KMS-11 (cell line): ENCODE results near the gene ARMC2.

Source experiments
- H2AFZ ChIP-seq: fragments of 200-600 bp; sonication (generic); 2 replicates; pipeline ENCODE4 v1.6.1; 2016; ENCODE audit warnings: antibody characterized with exemption, mixed run types, low read depth
- H3K27ac ChIP-seq: fragments of 200-600 bp; sonication (generic); 2 replicates; pipeline ENCODE4 v1.6.1; 2016; ENCODE audit warnings: mild to moderate bottlenecking, mixed run types
- H3K27me3 ChIP-seq: fragments of 200-600 bp; sonication (generic); 2 replicates; pipeline ENCODE4 v1.6.1; 2017; ENCODE audit warnings: mild to moderate bottlenecking, low read depth, mixed run types, moderate library complexity; ENCODE audit not compliant: insufficient read depth
- H3K36me3 ChIP-seq: fragments of 200-600 bp; sonication (generic); 2 replicates; pipeline ENCODE4 v1.6.1; 2017; ENCODE audit warnings: mild to moderate bottlenecking, mixed run types; ENCODE audit not compliant: insufficient read depth
- H3K4me1 ChIP-seq: fragments of 200-600 bp; sonication (generic); 2 replicates; pipeline ENCODE4 v1.6.1; 2016; ENCODE audit warnings: mild to moderate bottlenecking, low read depth, mixed run types; ENCODE audit not compliant: poor library complexity, severe bottlenecking
- H3K4me2 ChIP-seq: fragments of 200-600 bp; sonication (generic); 2 replicates; pipeline ENCODE4 v1.7.0; 2016; ENCODE audit warnings: mild to moderate bottlenecking, mixed run types
- H3K4me3 ChIP-seq: fragments of 200-600 bp; sonication (generic); IDR thresholded peaks from 2 replicates; pipeline ENCODE4 v1.6.1; 2017; ENCODE audit warnings: low read depth, low read length, mixed read lengths; ENCODE audit not compliant: insufficient read depth
- H3K79me2 ChIP-seq: fragments of 200-600 bp; sonication (generic); 2 replicates; pipeline ENCODE4 v1.6.1; 2016; ENCODE audit warnings: low read depth, mixed run types; ENCODE audit not compliant: insufficient read depth
- H3K9ac ChIP-seq: fragments of 200-600 bp; sonication (generic); 2 replicates; pipeline ENCODE4 v1.6.1; 2016; ENCODE audit warnings: mild to moderate bottlenecking, mixed run types
- H4K20me1 ChIP-seq: fragments of 200-600 bp; sonication (generic); 2 replicates; pipeline ENCODE4 v1.6.1; 2016; ENCODE audit warnings: mild to moderate bottlenecking, mixed run types; ENCODE audit not compliant: insufficient read depth
- TF ChIP-seq, protein P1 (sequence below): fragments of 200-600 bp; sonication (generic); conservative IDR thresholded peaks from 2 replicates; pipeline ENCODE4 v1.6.1; 2017; ENCODE audit warnings: low read depth, mild to moderate bottlenecking, antibody characterized with exemption, low read length, moderate library complexity, mixed read lengths

Gene ARMC2

DNA sequence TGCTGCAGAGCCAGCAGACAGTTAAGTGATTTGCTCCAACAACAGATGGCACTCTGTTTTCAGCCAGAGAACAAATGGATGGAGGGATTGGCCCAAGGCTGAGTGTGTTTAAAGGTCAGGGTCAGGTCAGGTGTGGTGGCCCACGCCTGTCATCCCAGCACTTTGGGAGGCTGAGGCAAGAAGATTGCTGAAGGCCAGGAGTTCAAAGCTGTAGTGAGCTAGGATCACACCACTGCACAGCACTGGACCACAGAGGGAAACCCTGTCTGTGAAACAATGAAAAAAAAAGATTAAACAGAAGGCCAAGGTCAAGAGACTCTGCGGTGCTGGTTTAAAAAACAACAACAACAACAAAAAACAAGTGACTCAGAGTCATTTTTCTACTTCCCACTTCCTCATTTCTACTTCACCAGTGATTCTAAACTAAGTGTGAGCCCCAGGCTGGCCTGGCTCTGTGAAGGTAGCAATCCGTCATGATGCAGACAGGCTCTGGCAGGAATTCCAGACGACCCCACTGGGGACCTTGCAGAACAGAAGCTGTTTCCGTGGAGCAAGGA is 42.5 kb upstream of the ARMC2 start:
- Histone ChIP-seq H3K4me2 (no peak overlapping the region), H2AFZ (no peak overlapping the region), H3K4me1 (no peaks in the 10 kb centered on the region), H4K20me1 (no peaks in the 10 kb centered on the region), H3K9ac (no peak overlapping the region), H3K79me2 (no peaks in the 10 kb centered on the region), H3K4me3 (no peak overlapping the region), H3K27me3 (no peaks in the 10 kb centered on the region), H3K36me3 (no peaks in the 10 kb centered on the region), H3K27ac (no peak overlapping the region)
- TF ChIP-seq, protein P1, sequence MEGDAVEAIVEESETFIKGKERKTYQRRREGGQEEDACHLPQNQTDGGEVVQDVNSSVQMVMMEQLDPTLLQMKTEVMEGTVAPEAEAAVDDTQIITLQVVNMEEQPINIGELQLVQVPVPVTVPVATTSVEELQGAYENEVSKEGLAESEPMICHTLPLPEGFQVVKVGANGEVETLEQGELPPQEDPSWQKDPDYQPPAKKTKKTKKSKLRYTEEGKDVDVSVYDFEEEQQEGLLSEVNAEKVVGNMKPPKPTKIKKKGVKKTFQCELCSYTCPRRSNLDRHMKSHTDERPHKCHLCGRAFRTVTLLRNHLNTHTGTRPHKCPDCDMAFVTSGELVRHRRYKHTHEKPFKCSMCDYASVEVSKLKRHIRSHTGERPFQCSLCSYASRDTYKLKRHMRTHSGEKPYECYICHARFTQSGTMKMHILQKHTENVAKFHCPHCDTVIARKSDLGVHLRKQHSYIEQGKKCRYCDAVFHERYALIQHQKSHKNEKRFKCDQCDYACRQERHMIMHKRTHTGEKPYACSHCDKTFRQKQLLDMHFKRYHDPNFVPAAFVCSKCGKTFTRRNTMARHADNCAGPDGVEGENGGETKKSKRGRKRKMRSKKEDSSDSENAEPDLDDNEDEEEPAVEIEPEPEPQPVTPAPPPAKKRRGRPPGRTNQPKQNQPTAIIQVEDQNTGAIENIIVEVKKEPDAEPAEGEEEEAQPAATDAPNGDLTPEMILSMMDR: no peak

DNA sequence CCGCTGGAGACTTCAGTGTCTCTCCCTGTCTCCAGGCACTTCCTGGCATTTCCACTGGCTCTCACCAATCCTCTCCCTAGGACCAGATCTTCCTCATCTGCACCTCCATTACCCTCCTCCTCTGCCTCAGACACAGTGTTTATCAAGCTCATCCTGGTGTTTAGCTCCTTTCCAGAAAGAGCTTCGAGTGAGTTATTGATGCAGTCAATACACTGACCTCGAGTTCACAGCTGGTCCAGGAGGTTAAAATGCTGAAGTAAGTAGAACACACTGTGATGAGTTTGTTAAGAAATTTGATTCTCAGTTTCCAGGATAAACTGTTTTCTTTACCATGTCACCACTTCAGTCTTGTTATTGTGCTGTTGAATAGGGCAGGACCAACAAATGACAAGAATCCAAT is 42.1 kb upstream of the ARMC2 start:
- H3K36me3 ChIP-seq: no peaks in the 10 kb centered on the region
- no peak overlapping the region for H3K4me3 ChIP-seq
- no peaks in the 10 kb centered on the region for H4K20me1 ChIP-seq
- H2AFZ ChIP-seq: no peak overlapping the region
- TF ChIP-seq, protein P1: no peak
- H3K27ac ChIP-seq: no peak overlapping the region
- H3K27me3 ChIP-seq: no peaks in the 10 kb centered on the region
- no peak overlapping the region for H3K4me2 ChIP-seq
- no peaks in the 10 kb centered on the region for H3K79me2 ChIP-seq
- H3K9ac ChIP-seq: no peak overlapping the region
- no peaks in the 10 kb centered on the region for H3K4me1 ChIP-seq

DNA sequence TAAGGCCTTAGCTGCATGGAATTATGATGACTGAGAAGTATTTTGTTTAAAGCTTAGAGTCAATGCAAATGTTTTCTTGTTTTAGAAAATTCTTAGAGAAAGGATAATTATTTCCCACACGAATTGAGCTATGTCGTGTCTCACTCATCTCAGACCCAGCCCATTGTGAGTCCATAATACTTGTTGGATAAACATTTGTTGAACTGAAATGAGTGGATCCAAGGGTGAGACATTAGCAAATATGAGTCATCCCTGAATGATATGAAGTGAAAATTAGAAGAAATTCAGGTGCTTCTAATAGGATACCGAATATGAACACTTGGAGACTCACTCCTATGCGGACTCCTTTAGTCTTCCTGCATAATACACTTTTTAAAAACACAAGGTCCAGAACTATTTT is 41.6 kb upstream of the ARMC2 start:
- no peaks in the 10 kb centered on the region for H3K36me3 ChIP-seq
- no peak overlapping the region for H3K9ac ChIP-seq
- H3K27me3 ChIP-seq: no peaks in the 10 kb centered on the region
- no peak overlapping the region for H2AFZ ChIP-seq
- H3K4me3 ChIP-seq: no peak overlapping the region
- no peaks in the 10 kb centered on the region for H3K4me1 ChIP-seq
- no peaks in the 10 kb centered on the region for H4K20me1 ChIP-seq
- no peaks in the 10 kb centered on the region for H3K79me2 ChIP-seq
- TF ChIP-seq, protein P1: no peak
- no peak overlapping the region for H3K27ac ChIP-seq
- H3K4me2 ChIP-seq: no peak overlapping the region

DNA sequence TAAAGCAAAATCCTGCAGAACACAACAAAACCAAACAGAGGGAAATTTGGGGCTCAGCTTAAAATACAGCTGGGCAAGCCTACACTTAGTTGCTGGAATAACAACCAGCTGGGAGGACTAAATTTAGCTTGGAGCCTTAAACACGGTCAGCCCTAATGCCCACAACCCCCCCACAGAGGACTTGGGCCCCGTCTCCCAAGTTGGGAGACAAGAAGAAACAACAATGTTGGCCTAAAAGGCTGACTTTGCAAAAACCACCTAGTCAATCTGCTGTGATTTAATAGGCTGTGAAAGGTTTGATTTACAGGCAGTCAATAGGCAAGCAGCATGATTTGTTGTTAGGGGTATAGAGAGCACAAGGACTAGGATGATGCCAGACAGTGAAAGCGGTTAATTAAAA is 40.3 kb upstream of the ARMC2 start:
- Histone ChIP-seq H3K4me3 (no peak overlapping the region), H3K9ac (no peak overlapping the region), H3K36me3 (no peaks in the 10 kb centered on the region), H3K79me2 (no peaks in the 10 kb centered on the region), H3K27me3 (no peaks in the 10 kb centered on the region), H2AFZ (no peak overlapping the region), H3K4me2 (no peak overlapping the region), H4K20me1 (no peaks in the 10 kb centered on the region), H3K4me1 (no peaks in the 10 kb centered on the region), H3K27ac (no peak overlapping the region)
- TF ChIP-seq, protein P1: no peak

DNA sequence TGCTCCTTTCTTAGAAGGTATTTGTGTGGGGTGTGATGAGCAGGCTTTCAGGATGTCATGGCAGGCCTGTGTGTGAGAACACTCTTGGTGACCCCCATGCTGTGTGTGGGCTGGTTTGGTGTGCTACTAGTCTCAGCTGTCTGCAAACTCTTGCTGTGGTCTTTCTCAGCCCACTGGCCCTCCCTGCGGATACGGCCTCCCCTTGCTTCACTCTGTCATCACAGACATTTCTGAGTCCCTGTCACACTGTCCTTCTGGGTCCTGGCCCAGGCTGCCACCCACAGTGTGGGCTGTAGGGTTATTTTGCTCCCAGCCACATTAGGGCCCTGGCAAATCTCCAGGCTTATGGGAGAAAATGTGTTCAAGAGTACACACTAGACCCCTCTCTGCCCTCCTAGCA is 39.0 kb upstream of the ARMC2 start:
- Histone ChIP-seq H3K9ac (no peak overlapping the region), H2AFZ (no peak overlapping the region), H3K79me2 (no peaks in the 10 kb centered on the region), H3K36me3 (no peaks in the 10 kb centered on the region), H3K27me3 (no peaks in the 10 kb centered on the region), H4K20me1 (no peaks in the 10 kb centered on the region), H3K4me2 (no peak overlapping the region), H3K4me3 (no peak overlapping the region), H3K4me1 (no peaks in the 10 kb centered on the region), H3K27ac (no peak overlapping the region)
- TF ChIP-seq, protein P1: no peak
